NCI-H510A (cell line): Measurements from ENCODE around the gene PDE4C.

Experiments used
- DNase-seq: peaks from one replicate; lab custom pipeline; 2025; lab: John Stamatoyannopoulos, UW

PDE4C gene

GRCh38 chr19:18198374-18198773 lies 27.9 kb downstream of the PDE4C start:
- DNase-seq = no peak

DNA sequence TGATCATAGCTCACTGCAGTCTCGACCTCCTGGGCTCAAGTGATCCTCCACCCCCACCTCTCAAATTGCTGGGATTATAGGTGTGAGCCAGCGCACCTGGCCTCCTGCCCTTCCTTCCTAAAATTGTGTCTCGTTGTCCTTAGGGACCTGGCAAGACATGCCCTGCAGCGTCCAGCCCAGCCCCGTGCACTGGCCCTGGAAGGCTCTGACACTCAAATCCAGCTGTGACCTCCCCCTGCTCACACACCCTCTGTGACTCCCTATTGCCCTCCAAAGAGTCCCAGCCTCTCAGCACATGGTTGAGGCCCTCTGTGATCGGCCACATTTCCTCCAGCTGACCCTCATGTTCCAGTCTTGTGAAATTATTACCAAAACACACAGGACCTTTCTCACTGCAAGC lies 28.3 kb downstream of the PDE4C start:
- DNase-seq = no peak

DNA sequence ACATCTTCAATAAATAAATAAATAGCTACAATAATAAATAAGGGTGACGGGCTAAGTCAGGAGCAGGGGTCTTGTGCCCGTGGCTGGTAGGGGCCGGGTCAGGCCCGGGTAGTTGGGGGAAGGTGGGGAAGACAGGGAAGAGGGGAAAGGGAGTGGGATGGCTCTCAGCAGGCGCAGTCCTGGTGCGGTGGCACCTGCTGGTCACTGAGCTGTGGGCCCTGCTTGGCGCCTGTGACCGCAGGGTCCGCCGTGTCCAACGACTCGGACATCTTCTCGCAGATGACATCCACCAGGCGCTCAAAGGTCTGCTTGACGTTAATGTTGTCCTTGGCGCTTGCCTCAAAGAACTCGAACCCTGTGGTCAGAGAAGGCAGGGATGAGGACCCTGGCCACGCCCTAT lies 28.9 kb downstream of the PDE4C start:
- no peak for DNase-seq

DNA sequence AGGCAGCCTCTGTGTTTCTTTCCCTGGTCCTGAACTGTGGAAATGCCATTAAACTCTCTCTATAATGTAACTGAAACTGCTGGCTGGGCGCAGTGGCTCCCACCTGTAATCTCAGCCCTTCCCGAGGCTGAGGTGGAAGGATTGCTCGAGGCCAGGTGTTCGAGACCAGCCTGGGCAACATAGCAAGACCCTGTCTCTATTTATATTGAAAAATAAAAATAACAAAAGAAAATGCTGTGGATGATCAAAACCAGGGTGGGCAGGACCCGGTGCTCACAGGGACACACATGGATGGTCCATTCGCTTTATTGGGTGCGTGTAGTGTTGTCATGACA lies 29.8 kb downstream of the PDE4C start:
- DNase-seq = no peak

DNA sequence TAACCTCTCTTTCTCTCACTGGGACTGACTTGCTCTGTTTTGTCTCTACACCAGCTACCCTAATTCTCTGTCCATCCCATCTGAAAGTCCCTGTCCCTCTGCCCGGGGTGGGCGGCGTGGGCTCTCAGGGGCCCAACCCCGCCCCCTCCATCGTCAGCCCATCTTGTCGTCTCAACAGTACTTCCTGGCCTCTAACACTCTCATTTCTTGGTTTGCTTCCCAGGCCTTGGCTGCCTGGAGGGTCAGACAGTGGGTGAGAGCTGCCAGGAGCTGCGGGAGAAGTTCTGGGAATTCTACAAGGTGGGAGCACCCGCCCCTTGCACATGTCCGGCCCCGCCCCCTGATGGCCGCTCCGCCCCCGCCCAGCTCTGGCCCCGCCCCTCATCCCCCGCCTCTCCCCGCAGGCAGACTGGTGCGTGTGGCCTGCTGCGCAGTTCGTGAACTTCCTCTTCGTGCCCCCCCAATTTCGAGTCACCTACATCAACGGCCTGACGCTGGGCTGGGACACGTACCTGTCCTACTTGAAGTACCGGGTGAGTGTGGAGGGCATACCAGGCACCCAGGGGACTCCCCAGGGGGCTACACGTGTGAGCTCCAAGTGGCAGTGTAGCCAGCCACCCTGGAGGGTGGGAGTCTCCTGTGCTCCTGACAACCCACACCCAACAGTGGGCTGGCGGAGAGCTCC lies 31.5 kb downstream of the PDE4C start:
- DNase-seq = no peak

GRCh38 chr19:18194181-18194530 lies 32.1 kb downstream of the PDE4C start:
- DNase-seq = no peak

DNA sequence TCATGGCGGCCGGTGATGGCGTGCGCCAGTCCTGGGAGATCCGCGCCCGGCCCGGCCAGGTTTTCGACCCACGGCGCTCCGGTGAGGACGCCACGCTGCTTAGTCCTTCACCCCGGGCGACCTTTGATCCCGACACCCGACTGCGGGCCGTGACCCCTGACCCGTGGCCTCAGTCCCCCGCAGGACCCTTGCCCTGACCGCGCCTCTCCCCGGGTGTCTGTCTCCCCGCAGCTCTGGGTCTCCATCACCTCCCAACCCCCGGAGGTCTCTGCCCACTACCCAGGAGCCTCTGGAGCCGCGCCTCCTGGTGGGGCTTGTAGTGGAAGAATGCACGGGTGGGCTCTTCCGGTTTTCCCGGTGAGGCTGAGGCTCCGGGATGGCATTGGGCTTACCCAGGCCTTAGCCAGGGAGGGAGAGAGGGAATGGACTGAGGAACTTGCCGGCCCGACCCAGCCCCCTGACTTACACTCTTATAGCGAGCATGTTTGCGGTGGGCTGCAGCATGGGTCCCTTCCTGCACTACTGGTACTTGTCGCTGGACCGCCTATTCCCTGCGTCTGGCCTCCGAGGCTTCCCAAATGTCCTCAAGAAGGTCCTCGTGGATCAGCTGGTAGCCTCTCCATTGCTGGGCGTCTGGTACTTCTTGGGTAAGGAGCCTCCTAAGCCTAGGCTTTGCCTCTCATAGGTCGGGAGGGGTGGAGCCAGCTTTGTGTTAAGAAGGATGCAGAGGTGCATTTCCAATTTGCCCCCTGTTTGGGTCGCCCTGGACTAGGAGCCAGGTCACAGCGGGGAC lies 32.7 kb downstream of the PDE4C start:
- DNase-seq = no peak

GRCh38 chr19:18192673-18193387 lies 33.4 kb downstream of the PDE4C start, which contains the start of gene MPV17L2:
Gene MPV17L2, plus strand, starts transcription at chr19:18193218. Its CDS starts 64 bp downstream, at chr19:18193282.
- DNase-seq = peak; percentile 99

DNA sequence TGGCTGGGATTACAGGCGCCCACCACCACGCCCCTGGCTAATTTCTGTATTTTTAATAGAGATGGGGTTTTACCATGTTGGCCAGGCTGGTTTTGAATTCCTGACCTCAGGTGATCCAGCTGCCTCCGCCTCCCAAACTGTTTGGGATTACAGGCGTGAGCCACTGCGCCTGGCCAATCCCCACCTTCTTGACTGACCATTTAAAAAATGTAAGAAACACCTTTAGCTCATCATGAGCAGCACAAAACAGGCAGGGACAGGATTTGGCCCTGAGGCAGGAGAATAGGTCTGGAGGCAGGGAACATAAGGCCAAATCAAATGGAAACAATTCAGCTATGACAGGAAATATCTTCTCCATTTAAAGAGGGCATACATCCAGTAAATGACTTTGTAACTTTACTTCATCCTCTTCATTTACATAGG lies 34.6 kb downstream of the PDE4C start:
- no peak for DNase-seq

GRCh38 chr19:18190278-18190677 lies 36.0 kb downstream of the PDE4C start:
- no peak for DNase-seq

DNA sequence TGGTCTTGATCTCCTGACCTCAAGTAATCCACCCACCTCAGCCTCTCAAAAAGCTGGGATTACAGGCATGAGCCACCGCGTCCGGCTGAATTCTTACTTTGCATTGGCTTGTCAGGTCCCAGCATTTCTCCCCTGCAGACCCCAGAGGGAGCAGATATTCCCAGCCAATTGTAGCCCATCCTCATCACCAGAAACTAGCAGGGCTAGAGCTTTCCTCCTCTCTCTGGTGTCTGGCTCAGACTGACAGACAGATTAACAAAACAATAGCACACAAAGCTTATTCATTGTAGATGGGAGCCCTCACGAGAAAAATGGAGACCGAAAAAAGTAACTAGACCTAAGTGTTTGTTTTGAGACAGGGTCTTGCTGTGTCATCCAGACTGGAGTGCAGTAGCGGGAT lies 40.7 kb downstream of the PDE4C start:
- no peak for DNase-seq

- DNase-seq = no peak
These were observed 42.7 kb downstream of the PDE4C start for GRCh38 chr19:18183529-18183928.

- DNase-seq = no peak
These were observed 46.3 kb downstream of the PDE4C start for GRCh38 chr19:18179957-18180356.

- DNase-seq = no peak
These were observed 49.6 kb downstream of the PDE4C start for GRCh38 chr19:18176367-18177310.

- no peak for DNase-seq
These were observed 51.3 kb downstream of the PDE4C start for GRCh38 chr19:18174983-18175382.
